GM12878 (cell line): Measurements from ENCODE around the gene ADPRM. TPM values are rescaled to one million over a fixed set of nuclear protein-coding genes. Genes with fewer than 3 reads are reported as not detected.

Source experiments
- ATAC-seq: fragments of 200-7000 bp; cut with Tn5 transposase; 3 replicates; pipeline ENCODE4 v1.9.1; 2020; ENCODE audit warnings: mild to moderate bottlenecking, moderate library complexity
- BruUV-seq: library from RNA; stranded (reverse); fragments of 400-500 nt; replicated peaks from 2 replicates; lab custom pipeline; 2021; lab: Mats Ljungman, UMichigan
- CTCF ChIA-PET: fragments of 300-600 bp; sonication (Branson Sonifier 250); formaldehyde crosslinking; extraction: SDS; loops from one replicate; lab custom pipeline; 2021; ENCODE audit warnings: inconsistent platforms; lab: Yijun Ruan, JAX
- POLR2A ChIA-PET: fragments of 350-600 bp; formaldehyde crosslinking; extraction: SDS; loops from one replicate; lab custom pipeline; 2021; ENCODE audit warnings: inconsistent platforms; lab: Charles Lee
- RAD21 ChIA-PET: fragments of 300-600 bp; sonication (Branson Sonifier 250); formaldehyde crosslinking; loops from one replicate; lab custom pipeline; 2023; ENCODE audit warnings: antibody characterized with exemption; ENCODE audit not compliant: unreplicated experiment; lab: Charles Lee
- SMC1A ChIA-PET: fragments of 300-600 bp; sonication (Branson Sonifier 250); formaldehyde crosslinking; loops from one replicate; lab custom pipeline; 2023; ENCODE audit not compliant: unreplicated experiment, uncharacterized antibody; lab: Charles Lee
- DNase-seq: peaks from one replicate; pipeline ENCODE4 v3.0.0-alpha.2; 2011; ENCODE audit warnings: low read depth, low spot score
- FAIRE-seq: peaks from 3 replicates; lab custom pipeline; 2011; peaks lifted over from hg19 to GRCh38; lab: Jason Lieb, UNC
- H2AFZ ChIP-seq: 2 replicates; pipeline ENCODE4 v1.6.0; 2011; ENCODE audit warnings: low read depth, low read length, control low read depth; ENCODE audit not compliant: control insufficient read depth
- H3K27ac ChIP-seq: 2 replicates; pipeline ENCODE4 v1.5.1; 2011; ENCODE audit warnings: control low read depth; ENCODE audit not compliant: control insufficient read depth, insufficient read depth
- H3K27me3 ChIP-seq, 2 experiments: replicated peaks in 1 of 2; 2 replicates each; pipeline versions ENCODE4 v1.6.0 to v1.6.1; 2011; ENCODE audit warnings: low read length in 1 of 2; ENCODE audit not compliant: control insufficient read depth in 2 of 2, insufficient read depth in 2 of 2
- H3K36me3 ChIP-seq, 2 experiments: 2 replicates each; pipeline ENCODE4 v1.5.1; 2011; ENCODE audit warnings: low read length in 1 of 2; ENCODE audit not compliant: control insufficient read depth in 2 of 2, insufficient read depth in 2 of 2
- H3K4me1 ChIP-seq: 2 replicates; pipeline ENCODE4 v1.6.1; 2011; ENCODE audit warnings: mild to moderate bottlenecking, low read length, moderate library complexity, mixed read lengths; ENCODE audit not compliant: control insufficient read depth, insufficient read depth
- H3K4me2 ChIP-seq: 2 replicates; pipeline ENCODE4 v1.6.0; 2011; ENCODE audit warnings: control low read depth; ENCODE audit not compliant: control insufficient read depth, insufficient read depth
- H3K4me3 ChIP-seq: fragments of 200-600 bp; sonication (generic); 2 replicates; pipeline ENCODE4 v1.5.1; 2016
- H3K79me2 ChIP-seq: 2 replicates; pipeline ENCODE4 v1.6.0; 2011; ENCODE audit warnings: low read length; ENCODE audit not compliant: control insufficient read depth, insufficient read depth
- H3K9ac ChIP-seq: 2 replicates; pipeline ENCODE4 v1.8.0; 2011; ENCODE audit warnings: low read length, control low read depth, mixed read lengths; ENCODE audit not compliant: control insufficient read depth, insufficient read depth
- H3K9me3 ChIP-seq: replicated peaks from 3 replicates; pipeline ENCODE4 v1.5.1; 2011; ENCODE audit warnings: mild to moderate bottlenecking, low read length; ENCODE audit not compliant: control insufficient read depth, insufficient read depth
- H4K20me1 ChIP-seq: 2 replicates; pipeline ENCODE4 v1.6.0; 2011; ENCODE audit not compliant: control insufficient read depth, insufficient read depth
- ATF7 ChIP-seq: fragments of 450-650 bp; IDR thresholded peaks from 2 replicates; pipeline ENCODE4 v1.6.1; 2016; ENCODE audit warnings: low read depth, mild to moderate bottlenecking
- BHLHE40 ChIP-seq, 2 experiments: fragments of 450-650 bp in 1 of 2; IDR thresholded peaks; 2 replicates each; pipeline ENCODE4 v1.6.1; 2011 to 2017; ENCODE audit warnings: low read depth in 2 of 2, borderline replicate concordance in 1 of 2, improper control_type of control experiment in 1 of 2, low read length in 1 of 2, mild to moderate bottlenecking in 1 of 2
- CREM ChIP-seq: IDR thresholded peaks from 2 replicates; pipeline ENCODE4 v1.6.1; 2014; ENCODE audit warnings: antibody characterized with exemption, low read depth
- CUX1 ChIP-seq: IDR thresholded peaks from 2 replicates; pipeline ENCODE4 v1.6.1; 2012; ENCODE audit warnings: improper control_type of control experiment, low read depth, low read length; ENCODE audit not compliant: insufficient replicate concordance
- POLR2A ChIP-seq: IDR thresholded peaks from 2 replicates; pipeline ENCODE4 v1.6.1; 2011; ENCODE audit warnings: low read depth, mild to moderate bottlenecking, low read length
- REST ChIP-seq: IDR thresholded peaks from 2 replicates; pipeline ENCODE4 v1.6.1; 2012; ENCODE audit warnings: mild to moderate bottlenecking, low read depth, low read length
- RFX5 ChIP-seq: IDR thresholded peaks from 2 replicates; pipeline ENCODE4 v1.6.1; 2011; ENCODE audit warnings: low read depth, low read length, improper control_type of control experiment
- USF2 ChIP-seq: IDR thresholded peaks from 2 replicates; pipeline ENCODE4 v1.6.1; 2011; ENCODE audit warnings: low read depth, low read length, improper control_type of control experiment, borderline replicate concordance
- YBX1 ChIP-seq: fragments of 450-650 bp; IDR thresholded peaks from 2 replicates; pipeline ENCODE4 v1.6.1; 2016; ENCODE audit warnings: antibody characterized with exemption
- ZNF592 ChIP-seq: fragments of 450-650 bp; IDR thresholded peaks from 2 replicates; pipeline ENCODE4 v1.6.1; 2017; ENCODE audit warnings: mild to moderate bottlenecking, moderate library complexity
- WGBS: methylation state at CpG from one replicate; pipeline ENCODE4 v1.1.6; 2016; ENCODE audit warnings: low lambda C conversion rate; ENCODE audit not compliant: insufficient replicate concordance, insufficient coverage; ENCODE audit errors: missing lambda C conversion rate; 5-methylcytosine and 5-hydroxymethylcytosine counted together
- in situ Hi-C: fragments of 300-500 bp; cut with MboI; formaldehyde crosslinking; loops from 9 replicates; pipeline ENCODE4 v1.14.3; 2018; ENCODE audit warnings: mixed read lengths
- intact Hi-C: fragments of 100-400 bp; cut with micrococcal nuclease; formaldehyde crosslinking; loops from one replicate; pipeline ENCODE4 v1.14.2; 2022; ENCODE audit not compliant: unreplicated experiment
- polyA plus RNA-seq, 11 experiments: library from polyadenylated mRNA; depleted of rRNA in 4 of 11; unstranded in 6 of 11; stranded (reverse) in 5 of 11; fragments of >200 nt; fragmentation: Nextera tagmentation in 4 of 11; fragmentation: Illumina TruSeq in 1 of 11; extraction: Ambion mirVana in 4 of 11; extraction: Trizol in 1 of 11; gene quantifications; 1 replicate in 1 of 11; 2 replicates in 10 of 11; pipeline versions ENCODE4 v1.2.1 to v1.2.3, GENCODE V29; 2011 to 2016; ENCODE audit warnings: inconsistent platforms in 2 of 11, missing spikeins in 2 of 11, low read depth in 1 of 11
- total RNA-seq, 4 experiments: library from RNA; depleted of rRNA in 3 of 4; stranded (reverse); fragments of >200 nt in 3 of 4; fragmentation: Illumina TruSeq in 1 of 4; extraction: Trizol in 1 of 4; gene quantifications; 2 replicates each; pipeline versions ENCODE4 v1.2.1 to v1.2.3, GENCODE V29; 2013 to 2021

Gene ADPRM
- total and polyA plus RNA-seq, 10 of the 15 experiments (the other 5 are each of a cell fraction or from before 2014, with no cell fraction given): 7.1 to 18.4 (median 8.8) TPM

- H3K27ac ChIP-seq: no peak overlapping the region
- no peak overlapping the region for H3K9ac ChIP-seq
- in situ Hi-C loops (no loop called here), intact Hi-C loops (no loop called here)
- H4K20me1 ChIP-seq: no peaks in the 10 kb centered on the region
- H3K4me3 ChIP-seq: no peak overlapping the region
- ChIA-PET SMC1A (no interaction called here), POLR2A (no interaction called here), CTCF (interaction anchor here (1.3 to 1.4 kb wide), 2 partner anchors 9 to 204 kb away, joined by 3 to 6 read pairs; no protein-coding TSS in a partner anchor), RAD21 (no interaction called here)
- no peaks in the 10 kb centered on the region for H3K4me1 ChIP-seq
- no peak overlapping the region for H2AFZ ChIP-seq
- H3K27me3 ChIP-seq: no peaks in the 10 kb centered on the region
- no peaks in the 10 kb centered on the region for H3K9me3 ChIP-seq
- 81% methylated on average over 4 of the region's 4 CpGs for WGBS
- no TSS peak for BruUV-seq
- FAIRE-seq: no peak
- no peak for DNase-seq
- H3K36me3 ChIP-seq: peaks cover 0 to 5% of the 10 kb centered on the region in 2 experiments; a peak in 2 of 4 replicates
- no peak overlapping the region for H3K4me2 ChIP-seq
- ATAC-seq: no peak
- no peaks in the 10 kb centered on the region for H3K79me2 ChIP-seq
- TF ChIP-seq REST: no peak
- TF ChIP-seq POLR2A: no peak
- no peak for TF ChIP-seq CREM
- no peak for TF ChIP-seq CUX1
- no peak for TF ChIP-seq USF2
- no peak for TF ChIP-seq BHLHE40 (IDR thresholded peaks at IDR 0.05; ENCODE audit: borderline replicate concordance in 1 of 2, low read depth in 2 of 2, low read length in 1 of 2)
- no peak for TF ChIP-seq ATF7
- no peak for TF ChIP-seq YBX1
- no peak for TF ChIP-seq RFX5
- TF ChIP-seq ZNF592: no peak
These were observed 22.7 kb upstream of the ADPRM start for GRCh38 chr17:10674704-10675103.
